IMR-90 (cell line): ENCODE measurements around the gene MUC6. TPM values are rescaled to one million over a fixed set of nuclear protein-coding genes. Genes with fewer than 3 reads are reported as not detected.

Source experiments
- ATAC-seq: fragments of 200-7000 bp; cut with Tn5 transposase; 2 replicates; pipeline ENCODE4 v1.9.1; 2020; ENCODE audit warnings: low read depth, mild to moderate bottlenecking, moderate library complexity
- BruUV-seq: library from RNA; stranded (reverse); fragments of 400-500 nt; replicated peaks from 2 replicates; lab custom pipeline; 2021; lab: Mats Ljungman, UMichigan
- CTCF ChIA-PET: fragments of 300-600 bp; formaldehyde crosslinking; extraction: SDS; loops from one replicate; lab custom pipeline; 2021; ENCODE audit warnings: antibody characterized with exemption; lab: Yijun Ruan, JAX
- POLR2A ChIA-PET: fragments of 300-600 bp; sonication (Branson Sonifier 250); formaldehyde crosslinking; loops from one replicate; lab custom pipeline; 2022; ENCODE audit warnings: antibody characterized with exemption; ENCODE audit not compliant: unreplicated experiment; lab: Charles Lee
- DNase-seq: peaks from one replicate; pipeline ENCODE4 v3.0.0; 2013
- H2AFZ ChIP-seq: replicated peaks from 2 replicates; pipeline ENCODE3; 2013; ENCODE audit warnings: low read length, mild to moderate bottlenecking; ENCODE audit not compliant: poor library complexity
- H2AK5ac ChIP-seq: 2 replicates; pipeline ENCODE4 v1.6.1; 2013; ENCODE audit warnings: low read depth, low read length, inconsistent platforms
- H2AK9ac ChIP-seq: replicated peaks from 2 replicates; pipeline ENCODE3; 2013; ENCODE audit warnings: mild to moderate bottlenecking, low read depth, low read length, moderate library complexity; ENCODE audit not compliant: poor library complexity
- H2BK120ac ChIP-seq: 2 replicates; pipeline ENCODE4 v1.6.1; 2013; ENCODE audit warnings: low read depth, low read length, inconsistent platforms
- H2BK15ac ChIP-seq: 3 replicates; pipeline ENCODE4 v1.6.1; 2013; ENCODE audit warnings: low read depth, low read length, inconsistent platforms
- H2BK20ac ChIP-seq: 2 replicates; pipeline ENCODE4 v1.6.1; 2013; ENCODE audit warnings: low read depth, mild to moderate bottlenecking, inconsistent platforms, low read length, moderate library complexity
- H2BK5ac ChIP-seq: 2 replicates; pipeline ENCODE4 v1.6.1; 2013; ENCODE audit warnings: mild to moderate bottlenecking, low read depth, low read length, inconsistent platforms; ENCODE audit not compliant: poor library complexity, severe bottlenecking
- H3K14ac ChIP-seq: replicated peaks from 2 replicates; pipeline ENCODE4 v1.6.1; 2013; ENCODE audit warnings: low read depth, low read length, inconsistent platforms
- H3K18ac ChIP-seq: 2 replicates; pipeline ENCODE4 v1.6.1; 2013; ENCODE audit warnings: low read depth, low read length, control low read depth
- H3K23ac ChIP-seq: 2 replicates; pipeline ENCODE4 v1.6.1; 2013; ENCODE audit warnings: low read depth, low read length, inconsistent platforms
- H3K27ac ChIP-seq: 2 replicates; pipeline ENCODE4 v1.5.1; 2013; ENCODE audit warnings: mild to moderate bottlenecking, control low read depth, low read length; ENCODE audit not compliant: insufficient read depth
- H3K27me3 ChIP-seq: 2 replicates; pipeline ENCODE4 v1.6.1; 2013; ENCODE audit warnings: low read length; ENCODE audit not compliant: control insufficient read depth, insufficient read depth
- H3K36me3 ChIP-seq: 2 replicates; pipeline ENCODE4 v1.6.1; 2013; ENCODE audit warnings: low read length, mixed read lengths; ENCODE audit not compliant: control insufficient read depth, insufficient read depth
- H3K4ac ChIP-seq: 2 replicates; pipeline ENCODE4 v1.6.1; 2013; ENCODE audit warnings: low read depth, low read length, inconsistent platforms
- H3K4me1 ChIP-seq: 2 replicates; pipeline ENCODE4 v1.6.1; 2013; ENCODE audit warnings: low read length, mixed read lengths; ENCODE audit not compliant: control insufficient read depth, insufficient read depth
- H3K4me2 ChIP-seq: 2 replicates; pipeline ENCODE4 v1.6.1; 2013; ENCODE audit warnings: low read depth, mild to moderate bottlenecking, control low read depth, low read length, moderate library complexity
- H3K4me3 ChIP-seq: 2 replicates; pipeline ENCODE4 v1.5.1; 2013; ENCODE audit warnings: low read depth, mild to moderate bottlenecking, control low read depth, low read length, moderate library complexity; ENCODE audit not compliant: insufficient read depth
- H3K56ac ChIP-seq: 2 replicates; pipeline ENCODE4 v1.6.1; 2013; ENCODE audit warnings: low read length, inconsistent platforms; ENCODE audit not compliant: insufficient read depth; ENCODE audit errors: extremely low read depth
- H3K79me1 ChIP-seq, 2 experiments: 2 replicates each; pipeline ENCODE4 v1.6.1; 2013; ENCODE audit warnings: low read length in 2 of 2, inconsistent platforms in 1 of 2, low read depth in 1 of 2
- H3K9ac ChIP-seq: 2 replicates; pipeline ENCODE4 v1.6.1; 2013; ENCODE audit warnings: low read depth, low read length, control low read depth
- H3K9me1 ChIP-seq: 2 replicates; pipeline ENCODE4 v1.6.1; 2013; ENCODE audit warnings: low read length, inconsistent platforms; ENCODE audit not compliant: insufficient read depth
- H3K9me3 ChIP-seq: 2 replicates; pipeline ENCODE4 v1.6.1; 2013; ENCODE audit warnings: low read length; ENCODE audit not compliant: control insufficient read depth, insufficient read depth
- H4K20me1 ChIP-seq: 2 replicates; pipeline ENCODE4 v1.6.1; 2013; ENCODE audit warnings: low read length, inconsistent platforms; ENCODE audit not compliant: insufficient read depth
- H4K5ac ChIP-seq: 2 replicates; pipeline ENCODE4 v1.6.1; 2013; ENCODE audit warnings: mild to moderate bottlenecking, low read depth, low read length, control low read depth
- H4K8ac ChIP-seq, 2 experiments: 2 replicates each; pipeline ENCODE4 v1.6.1; 2013; ENCODE audit warnings: low read depth in 2 of 2, low read length in 2 of 2, control low read depth in 1 of 2, inconsistent platforms in 1 of 2
- H4K91ac ChIP-seq: 2 replicates; pipeline ENCODE4 v1.6.1; 2013; ENCODE audit warnings: low read depth, low read length, inconsistent platforms; ENCODE audit not compliant: insufficient read depth
- BHLHE40 ChIP-seq: fragments of 150-350 bp; IDR thresholded peaks from 2 replicates; pipeline ENCODE4 v1.6.1; 2016; ENCODE audit warnings: mild to moderate bottlenecking, low read depth, low read length
- ELK1 ChIP-seq: fragments of 150-350 bp; IDR thresholded peaks from 2 replicates; pipeline ENCODE4 v1.6.1; 2016; ENCODE audit warnings: low read depth, mild to moderate bottlenecking, low read length, moderate library complexity, borderline replicate concordance
- FOS ChIP-seq: fragments of 150-350 bp; IDR thresholded peaks from 2 replicates; pipeline ENCODE4 v1.6.1; 2016; ENCODE audit warnings: low read depth, low read length
- MAFK ChIP-seq: IDR thresholded peaks from 2 replicates; pipeline ENCODE4 v1.6.1; 2012; ENCODE audit warnings: low read depth, low read length, improper control_type of control experiment
- MAZ ChIP-seq: IDR thresholded peaks from 2 replicates; pipeline ENCODE4 v1.6.1; 2012; ENCODE audit warnings: low read depth, mild to moderate bottlenecking, low read length, improper control_type of control experiment, moderate library complexity, borderline replicate concordance
- MXI1 ChIP-seq: IDR thresholded peaks from 2 replicates; pipeline ENCODE4 v1.6.1; 2012; ENCODE audit warnings: low read depth, mild to moderate bottlenecking, low read length, moderate library complexity, borderline replicate concordance
- NFE2L2 ChIP-seq: fragments of 150-350 bp; IDR thresholded peaks from 2 replicates; pipeline ENCODE4 v1.6.1; 2016; ENCODE audit warnings: low read depth, mild to moderate bottlenecking, low read length
- POLR2A ChIP-seq: IDR thresholded peaks from 2 replicates; pipeline ENCODE4 v1.6.1; 2012; ENCODE audit warnings: mild to moderate bottlenecking, low read depth, low read length
- WGBS, 2 experiments: methylation state at CpG; one replicate each; pipeline versions ENCODE4 v1.1.5 to v1.1.7; 2013; ENCODE audit warnings: missing lambda C conversion rate in 2 of 2; ENCODE audit not compliant: insufficient read length in 1 of 2; ENCODE audit errors: extremely low coverage in 2 of 2; 5-methylcytosine and 5-hydroxymethylcytosine counted together
- dilution Hi-C: fragments of 300-500 bp; cut with HindIII; formaldehyde crosslinking; loops from one replicate; pipeline ENCODE4 v1.14.3; 2018; ENCODE audit warnings: low sequenced_read_pairs; ENCODE audit not compliant: unreplicated experiment
- in situ Hi-C: fragments of 300-500 bp; cut with MboI; formaldehyde crosslinking; loops from 3 replicates; pipeline ENCODE4 v1.14.3; 2019; ENCODE audit warnings: low sequenced_read_pairs, inconsistent platforms, mixed read lengths
- intact Hi-C: fragments of 100-400 bp; cut with micrococcal nuclease; formaldehyde crosslinking; loops from 2 replicates; pipeline ENCODE4 v1.10.0; 2022
- polyA plus RNA-seq, 3 experiments: library from polyadenylated mRNA; depleted of rRNA; stranded (reverse); fragments of >200 nt; gene quantifications; 2 replicates each; pipeline ENCODE4 v1.2.3, GENCODE V29; 2012; ENCODE audit warnings: low replicate concordance in 1 of 3
- total RNA-seq: library from RNA; depleted of rRNA; stranded (reverse); fragments of >200 nt; gene quantifications from 2 replicates; pipeline ENCODE4 v1.2.3, GENCODE V29; 2012

Gene MUC6
- total and polyA plus RNA-seq, 2 of the 4 experiments (the other 2 are of a cell fraction): not detected

- CTCF ChIA-PET: no interaction called here
- in situ Hi-C loops: no loop called here
- TF ChIP-seq POLR2A: no peak
- no peak for TF ChIP-seq MAZ
- no peak for TF ChIP-seq NFE2L2
- no peak for TF ChIP-seq BHLHE40
- no peak for TF ChIP-seq MAFK
- no peak for TF ChIP-seq FOS
- no peak for TF ChIP-seq ELK1
- no peak for TF ChIP-seq MXI1
Observed at GRCh38 chr11:1055990-1056771, 19.7 kb upstream of the MUC6 start.

More at GRCh38 chr11:1055990-1056771, 19.7 kb upstream of the MUC6 start:
- POLR2A ChIA-PET: no interaction called here
- Histone ChIP-seq H4K91ac (no peak overlapping the region), H3K9me1 (no peaks in the 10 kb centered on the region), H2BK15ac (no peak overlapping the region), H2AK9ac (no peak overlapping the region), H3K4me3 (no peak overlapping the region), H3K27me3 (peaks cover 3% of the 10 kb centered on the region; the same call in 1 of the 2 replicates), H4K8ac (no peak overlapping the region), H2BK5ac (no peak overlapping the region), H3K9ac (no peak overlapping the region), H3K27ac (peak overlapping the region; percentile 4; the same call in 1 of the 2 replicates), H3K23ac (no peak overlapping the region), H3K9me3 (no peaks in the 10 kb centered on the region), H3K4me1 (peaks cover 12% of the 10 kb centered on the region), H4K20me1 (no peaks in the 10 kb centered on the region), H3K56ac (no peak overlapping the region), H2AK5ac (0 out of 2 replicates have a peak overlapping the region, but pooled peaks have one; percentile 26), H3K36me3 (no peaks in the 10 kb centered on the region), H3K18ac (no peak overlapping the region; the same call in 1 of the 2 replicates), H3K14ac (no peak overlapping the region), H3K4me2 (0 out of 2 replicates have a peak overlapping the region, but pooled peaks have one; percentile 6), H3K79me1 (no peaks in the 10 kb centered on the region), H3K4ac (no peak overlapping the region), H2AFZ (peak overlapping the region; percentile 63), H2BK20ac (no peak overlapping the region), H4K5ac (no peak overlapping the region), H2BK120ac (no peak overlapping the region)
- intact Hi-C loops (loop anchor here (10.0 kb wide), 1 partner anchor 211 kb away; the partner anchor contains the start of genes POLR2L and TSPAN4), dilution Hi-C loops (no loop called here)
- no TSS peak for BruUV-seq
- no peak; the same call in 1 of the 2 replicates for ATAC-seq
- no peak for DNase-seq
- 65% methylated on average over 19 of the region's 46 CpGs; no CpG with 5 or more reads in 1 of the 2 experiments for WGBS, 2 experiments
